Keratinocyte (primary cell): ENCODE data around the gene SBNO2. TPM values are rescaled to one million over a fixed set of nuclear protein-coding genes. Genes with fewer than 3 reads are reported as not detected.

Experiments
- DNase-seq: peaks from one replicate; pipeline ENCODE4 v3.0.0-alpha.2; 2011; ENCODE audit warnings: low read depth, missing footprints, low spot score
- FAIRE-seq: peaks from 2 replicates; lab custom pipeline; 2011; peaks lifted over from hg19 to GRCh38; lab: Jason Lieb, UNC
- H2AFZ ChIP-seq: 2 replicates; pipeline ENCODE4 v1.6.0; 2012; ENCODE audit warnings: low read length, control low read depth, inconsistent platforms; ENCODE audit not compliant: control insufficient read depth
- H3K27ac ChIP-seq: 2 replicates; pipeline ENCODE4 v1.5.1; 2011; ENCODE audit warnings: low read length; ENCODE audit not compliant: control insufficient read depth, insufficient read depth
- H3K27me3 ChIP-seq: 3 replicates; pipeline ENCODE4 v1.6.0; 2011; ENCODE audit warnings: low read length; ENCODE audit not compliant: control insufficient read depth, insufficient read depth; ENCODE audit errors: extremely low read depth
- H3K36me3 ChIP-seq, 2 experiments: 2 replicates in 1 of 2; 3 replicates in 1 of 2; pipeline ENCODE4 v1.5.1; 2011; ENCODE audit warnings: low read length in 2 of 2, mild to moderate bottlenecking in 1 of 2; ENCODE audit not compliant: control insufficient read depth in 2 of 2, insufficient read depth in 2 of 2; ENCODE audit errors: extremely low read depth in 1 of 2
- H3K4me1 ChIP-seq: 3 replicates; pipeline ENCODE4 v1.5.1; 2011; ENCODE audit warnings: low read length; ENCODE audit not compliant: control insufficient read depth, insufficient read depth; ENCODE audit errors: extremely low read depth
- H3K4me2 ChIP-seq: 3 replicates; pipeline ENCODE4 v1.6.0; 2011; ENCODE audit warnings: low read depth, low read length; ENCODE audit not compliant: control insufficient read depth, insufficient read depth; ENCODE audit errors: extremely low read depth
- H3K4me3 ChIP-seq, 3 experiments: fragments of 200-600 bp in 1 of 3; sonication (generic) in 1 of 3; 2 replicates in 2 of 3; 3 replicates in 1 of 3; pipeline ENCODE4 v1.5.1; 2011 to 2016; ENCODE audit warnings: low read length in 3 of 3, mild to moderate bottlenecking in 3 of 3, control low read depth in 2 of 3, inconsistent platforms in 1 of 3, low read depth in 1 of 3, mixed read lengths in 1 of 3, mixed run types in 1 of 3, moderate library complexity in 1 of 3; ENCODE audit not compliant: control insufficient read depth in 2 of 3, insufficient read depth in 2 of 3; ENCODE audit errors: extremely low read depth in 1 of 3
- H3K79me2 ChIP-seq: 2 replicates; pipeline ENCODE4 v1.6.0; 2012; ENCODE audit warnings: low read length; ENCODE audit not compliant: control insufficient read depth, insufficient read depth
- H3K9ac ChIP-seq: 3 replicates; pipeline ENCODE4 v1.6.0; 2011; ENCODE audit warnings: low read length; ENCODE audit not compliant: control insufficient read depth, insufficient read depth; ENCODE audit errors: extremely low read depth
- H3K9me1 ChIP-seq: 3 replicates; pipeline ENCODE4 v1.6.0; 2011; ENCODE audit warnings: low read length; ENCODE audit not compliant: control insufficient read depth, insufficient read depth; ENCODE audit errors: extremely low read depth
- H3K9me3 ChIP-seq: 2 replicates; pipeline ENCODE4 v1.5.1; 2012; ENCODE audit warnings: low read depth, low read length; ENCODE audit not compliant: control insufficient read depth
- H4K20me1 ChIP-seq: 3 replicates; pipeline ENCODE4 v1.6.0; 2011; ENCODE audit warnings: low read length; ENCODE audit not compliant: control insufficient read depth, insufficient read depth; ENCODE audit errors: extremely low read depth
- CTCF ChIP-seq, 3 experiments: IDR thresholded peaks in 1 of 3; conservative IDR thresholded peaks in 1 of 3; optimal IDR thresholded peaks in 1 of 3; 2 replicates in 2 of 3; 3 replicates in 1 of 3; pipeline versions ENCODE3 to v1.5.1; 2011; ENCODE audit warnings: low read length in 3 of 3, mild to moderate bottlenecking in 3 of 3, moderate library complexity in 2 of 3, control low read depth in 1 of 3, inconsistent platforms in 1 of 3; ENCODE audit not compliant: insufficient read depth in 2 of 3; ENCODE audit errors: extremely low read depth in 1 of 3
- EZH2 ChIP-seq: IDR thresholded peaks from one replicate; pipeline ENCODE4 v1.6.1; 2012; ENCODE audit warnings: inconsistent platforms, mild to moderate bottlenecking, low read length, moderate library complexity
- dilution Hi-C: fragments of 300-500 bp; cut with MboI; formaldehyde crosslinking; loops from one replicate; pipeline ENCODE4 v1.7.0; 2020; ENCODE audit warnings: low sequenced_read_pairs; ENCODE audit not compliant: extremely low pct_ligation_motif_present
- polyA plus RNA-seq, 5 experiments: library from polyadenylated mRNA; depleted of rRNA in 3 of 5; stranded (reverse) in 3 of 5; stranded (forward) in 1 of 5; unstranded in 1 of 5; fragments of >200 nt; gene quantifications; 1 replicate in 1 of 5; 2 replicates in 3 of 5; 3 replicates in 1 of 5; pipeline versions ENCODE4 v1.2.1 to v1.2.3, GENCODE V29; 2011 to 2012; ENCODE audit warnings: missing spikeins in 2 of 5, low read depth in 1 of 5, low replicate concordance in 1 of 5

Gene SBNO2
- polyA plus RNA-seq, 1 donor (not counting 4 experiments of a cell fraction or from before 2014, with no cell fraction given): 10.9 TPM

GRCh38 chr19:1217366-1217765, 43.3 kb upstream of the SBNO2 start:
- no peaks in the 10 kb centered on the region for H3K9me1 ChIP-seq

GRCh38 chr19:1216756-1217155, 42.7 kb upstream of the SBNO2 start:
- no peak overlapping the region for H3K9ac ChIP-seq
- H3K4me2 ChIP-seq: no peak overlapping the region
- DNase-seq (no peak), FAIRE-seq (no peak)
- H3K27ac ChIP-seq: peak overlapping the region; percentile 36
- no peak for TF ChIP-seq CTCF (optimal IDR thresholded peaks at IDR 0.05 in 1 of 3, IDR thresholded peaks at IDR 0.05 in 1 of 3, conservative IDR thresholded peaks at IDR 0.05 in 1 of 3; ENCODE audit: extremely low read depth in 1 of 3, insufficient read depth in 2 of 3, low read length in 3 of 3)
- no peak for TF ChIP-seq EZH2
- peaks cover 5% of the 10 kb centered on the region for H4K20me1 ChIP-seq
- H3K4me3 ChIP-seq: no peak overlapping the region
- H2AFZ ChIP-seq: no peak overlapping the region
- H3K9me1 ChIP-seq: no peaks in the 10 kb centered on the region
- no peaks in the 10 kb centered on the region for H3K9me3 ChIP-seq
- dilution Hi-C loops: no loop called here
- peaks cover 14 to 18% of the 10 kb centered on the region in 2 experiments for H3K36me3 ChIP-seq
- H3K27me3 ChIP-seq: no peaks in the 10 kb centered on the region
- H3K4me1 ChIP-seq: peaks cover 38% of the 10 kb centered on the region
- peaks cover 71% of the 10 kb centered on the region for H3K79me2 ChIP-seq

More at GRCh38 chr19:1217366-1217765, 43.3 kb upstream of the SBNO2 start:
- Histone ChIP-seq H3K9me3 (no peaks in the 10 kb centered on the region), H4K20me1 (peaks cover 5% of the 10 kb centered on the region), H3K9ac (no peak overlapping the region), H3K4me1 (peaks cover 35% of the 10 kb centered on the region), H3K79me2 (peaks cover 64% of the 10 kb centered on the region), H3K4me2 (no peak overlapping the region), H3K27ac (no peak overlapping the region), H3K4me3 (no peak overlapping the region), H3K36me3 (peaks cover 17 to 22% of the 10 kb centered on the region in 2 experiments), H2AFZ (no peak overlapping the region), H3K27me3 (no peaks in the 10 kb centered on the region)
- DNase-seq (no peak), FAIRE-seq (no peak)
- TF ChIP-seq CTCF (optimal IDR thresholded peaks at IDR 0.05 in 1 of 3, IDR thresholded peaks at IDR 0.05 in 1 of 3, conservative IDR thresholded peaks at IDR 0.05 in 1 of 3; ENCODE audit: extremely low read depth in 1 of 3, insufficient read depth in 2 of 3, low read length in 3 of 3): no peak
- no peak for TF ChIP-seq EZH2
- dilution Hi-C loops: no loop called here
